Neural crest cell (in vitro differentiated cells): ENCODE measurements around the gene PHACTR1. TPM values are rescaled to one million over a fixed set of nuclear protein-coding genes. Genes with fewer than 3 reads are reported as not detected.

Experiments
- DNase-seq: peaks from one replicate; pipeline ENCODE4 v3.0.0; 2021; ENCODE audit warnings: low read depth, mixed read lengths, low spot score
- H3K27ac Mint-ChIP-seq: one replicate; pipeline ENCODE4 v1.8.0; 2021; ENCODE audit warnings: mild to moderate bottlenecking, mixed read lengths; ENCODE audit not compliant: unreplicated experiment
- H3K27me3 Mint-ChIP-seq: 2 replicates; pipeline ENCODE4 v1.8.0; 2021; ENCODE audit warnings: low read depth, mild to moderate bottlenecking, mixed read lengths
- H3K36me3 Mint-ChIP-seq: 2 replicates; pipeline ENCODE4 v1.8.0; 2021; ENCODE audit warnings: low read depth, mild to moderate bottlenecking, mixed read lengths
- H3K4me1 Mint-ChIP-seq: 2 replicates; pipeline ENCODE4 v1.8.0; 2021; ENCODE audit warnings: mixed read lengths
- H3K4me3 Mint-ChIP-seq: one replicate; pipeline ENCODE4 v1.8.0; 2021; ENCODE audit warnings: mild to moderate bottlenecking, mixed read lengths
- H3K9me3 Mint-ChIP-seq: 2 replicates; pipeline ENCODE4 v1.8.0; 2021; ENCODE audit warnings: mixed read lengths
- total RNA-seq: library from RNA; stranded (reverse); gene quantifications from 2 replicates; pipeline ENCODE4 v1.2.1, GENCODE V29; 2021
- TF ChIP-seq, protein P1 (sequence below): fragments of 200-600 bp; sonication (generic); conservative IDR thresholded peaks from 2 replicates; pipeline ENCODE4 v1.5.0; 2021; ENCODE audit warnings: antibody characterized with exemption, mild to moderate bottlenecking

PHACTR1 gene
- total RNA-seq, 1 donor from 2014 or later: 10.4 TPM

DNA sequence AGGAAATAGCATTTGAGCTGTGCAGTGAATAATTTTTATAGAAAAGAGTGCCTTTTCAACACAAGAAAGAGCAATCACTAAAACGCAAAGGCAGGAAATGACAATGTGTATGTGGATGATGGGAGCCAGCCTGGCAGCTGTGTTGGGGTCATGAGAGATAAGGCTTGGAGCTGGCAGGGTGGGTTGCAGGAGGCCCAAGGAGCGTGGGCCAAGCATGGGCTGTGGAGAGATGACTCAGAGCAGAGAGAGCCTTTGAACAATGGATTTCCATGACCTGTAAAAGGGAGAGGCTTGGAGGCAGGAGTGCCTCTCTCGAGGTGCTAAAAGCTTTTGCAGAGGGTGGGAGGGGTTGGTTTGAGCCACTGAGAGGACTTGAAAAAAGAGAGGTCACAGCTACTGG lies 618.4 kb downstream of the PHACTR1 start:
- Mint-ChIP-seq H3K9me3 (no peaks in the 10 kb centered on the region), H3K27me3 (peaks cover 8% of the 10 kb centered on the region), H3K27ac (peak overlapping the region; percentile 58), H3K4me1 (peaks cover 5% of the 10 kb centered on the region), H3K4me3 (no peak overlapping the region), H3K36me3 (no peaks in the 10 kb centered on the region)
- TF ChIP-seq, protein P1, sequence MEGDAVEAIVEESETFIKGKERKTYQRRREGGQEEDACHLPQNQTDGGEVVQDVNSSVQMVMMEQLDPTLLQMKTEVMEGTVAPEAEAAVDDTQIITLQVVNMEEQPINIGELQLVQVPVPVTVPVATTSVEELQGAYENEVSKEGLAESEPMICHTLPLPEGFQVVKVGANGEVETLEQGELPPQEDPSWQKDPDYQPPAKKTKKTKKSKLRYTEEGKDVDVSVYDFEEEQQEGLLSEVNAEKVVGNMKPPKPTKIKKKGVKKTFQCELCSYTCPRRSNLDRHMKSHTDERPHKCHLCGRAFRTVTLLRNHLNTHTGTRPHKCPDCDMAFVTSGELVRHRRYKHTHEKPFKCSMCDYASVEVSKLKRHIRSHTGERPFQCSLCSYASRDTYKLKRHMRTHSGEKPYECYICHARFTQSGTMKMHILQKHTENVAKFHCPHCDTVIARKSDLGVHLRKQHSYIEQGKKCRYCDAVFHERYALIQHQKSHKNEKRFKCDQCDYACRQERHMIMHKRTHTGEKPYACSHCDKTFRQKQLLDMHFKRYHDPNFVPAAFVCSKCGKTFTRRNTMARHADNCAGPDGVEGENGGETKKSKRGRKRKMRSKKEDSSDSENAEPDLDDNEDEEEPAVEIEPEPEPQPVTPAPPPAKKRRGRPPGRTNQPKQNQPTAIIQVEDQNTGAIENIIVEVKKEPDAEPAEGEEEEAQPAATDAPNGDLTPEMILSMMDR: no peak
- DNase-seq: no peak

DNA sequence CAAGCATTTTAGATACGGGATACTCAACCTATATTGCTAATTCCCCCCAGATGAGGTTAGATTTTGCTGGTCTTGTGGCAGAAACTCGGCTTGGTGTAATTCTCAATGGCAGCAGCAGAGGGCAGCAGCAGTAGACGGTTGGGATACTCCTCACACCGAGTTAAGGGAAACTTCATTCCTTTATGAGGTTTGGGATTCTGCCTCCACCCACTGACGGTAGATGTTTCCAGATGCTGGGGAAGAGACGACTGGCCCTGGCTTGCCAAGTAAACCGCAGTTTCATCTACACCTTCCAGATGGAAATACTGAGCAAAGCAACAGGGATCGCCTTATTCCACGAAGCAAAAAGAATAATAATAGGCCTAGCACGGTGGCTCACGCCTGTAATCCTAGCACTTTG lies 620.0 kb downstream of the PHACTR1 start:
- H3K27ac Mint-ChIP-seq: no peak overlapping the region
- TF ChIP-seq, protein P1: peak; percentile 88
- peaks cover 5% of the 10 kb centered on the region for H3K4me1 Mint-ChIP-seq
- peaks cover 13% of the 10 kb centered on the region for H3K27me3 Mint-ChIP-seq
- DNase-seq: peak; percentile 93
- H3K4me3 Mint-ChIP-seq: peak overlapping the region; percentile 20
- H3K36me3 Mint-ChIP-seq: peaks cover 2% of the 10 kb centered on the region
- no peaks in the 10 kb centered on the region for H3K9me3 Mint-ChIP-seq

DNA sequence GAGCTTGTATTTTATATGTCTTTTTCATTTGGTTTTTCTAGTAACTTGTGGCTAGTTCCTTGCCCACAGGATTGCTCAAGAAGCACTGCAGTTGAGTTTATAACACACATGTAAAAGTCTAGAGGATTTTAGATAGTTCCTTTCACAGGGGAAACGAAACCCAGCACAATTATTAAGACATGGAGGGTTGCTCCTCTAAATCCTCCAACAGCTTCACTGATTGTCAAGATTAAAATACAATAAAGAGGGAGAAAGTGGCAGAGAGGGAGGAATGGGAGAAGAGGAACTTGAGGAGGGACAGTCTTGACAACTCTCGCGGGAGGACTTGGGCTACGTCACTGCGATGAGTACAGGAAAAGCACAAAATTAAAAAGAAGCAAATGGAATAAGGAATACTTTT lies 621.5 kb downstream of the PHACTR1 start:
- no peak overlapping the region for H3K4me3 Mint-ChIP-seq
- no peak for DNase-seq
- TF ChIP-seq, protein P1: no peak
- peaks cover 7% of the 10 kb centered on the region for H3K9me3 Mint-ChIP-seq
- peaks cover 2% of the 10 kb centered on the region for H3K36me3 Mint-ChIP-seq
- peaks cover 13% of the 10 kb centered on the region for H3K27me3 Mint-ChIP-seq
- H3K27ac Mint-ChIP-seq: no peak overlapping the region
- peaks cover 5% of the 10 kb centered on the region for H3K4me1 Mint-ChIP-seq
